Measurements from ENCODE around the gene MRPL58.

DNA sequence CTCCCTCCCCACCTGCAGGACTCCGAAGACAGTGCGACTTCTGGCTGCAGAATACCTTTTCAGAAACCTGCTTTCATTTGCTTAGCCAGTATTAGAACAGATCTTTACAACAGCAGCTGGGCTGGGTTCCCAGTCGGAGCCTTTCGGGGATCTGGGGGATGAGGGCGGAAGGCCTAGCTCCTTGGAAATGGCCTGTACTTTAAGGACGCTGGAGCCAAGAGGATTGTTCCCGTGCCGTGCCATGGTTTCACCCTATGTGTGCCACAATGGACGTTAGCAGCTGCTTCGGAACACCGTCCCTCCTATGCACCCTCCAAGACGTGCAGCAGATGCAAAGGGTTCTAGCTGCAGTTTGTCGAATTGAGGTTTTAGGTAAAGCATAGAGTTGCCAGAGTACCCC lies 50.7 kb downstream of the MRPL58 start:
- TF ChIP-seq, protein P1, sequence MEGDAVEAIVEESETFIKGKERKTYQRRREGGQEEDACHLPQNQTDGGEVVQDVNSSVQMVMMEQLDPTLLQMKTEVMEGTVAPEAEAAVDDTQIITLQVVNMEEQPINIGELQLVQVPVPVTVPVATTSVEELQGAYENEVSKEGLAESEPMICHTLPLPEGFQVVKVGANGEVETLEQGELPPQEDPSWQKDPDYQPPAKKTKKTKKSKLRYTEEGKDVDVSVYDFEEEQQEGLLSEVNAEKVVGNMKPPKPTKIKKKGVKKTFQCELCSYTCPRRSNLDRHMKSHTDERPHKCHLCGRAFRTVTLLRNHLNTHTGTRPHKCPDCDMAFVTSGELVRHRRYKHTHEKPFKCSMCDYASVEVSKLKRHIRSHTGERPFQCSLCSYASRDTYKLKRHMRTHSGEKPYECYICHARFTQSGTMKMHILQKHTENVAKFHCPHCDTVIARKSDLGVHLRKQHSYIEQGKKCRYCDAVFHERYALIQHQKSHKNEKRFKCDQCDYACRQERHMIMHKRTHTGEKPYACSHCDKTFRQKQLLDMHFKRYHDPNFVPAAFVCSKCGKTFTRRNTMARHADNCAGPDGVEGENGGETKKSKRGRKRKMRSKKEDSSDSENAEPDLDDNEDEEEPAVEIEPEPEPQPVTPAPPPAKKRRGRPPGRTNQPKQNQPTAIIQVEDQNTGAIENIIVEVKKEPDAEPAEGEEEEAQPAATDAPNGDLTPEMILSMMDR (IDR thresholded peaks at IDR 0.05; ENCODE audit: poor library complexity): no peak
- TF ChIP-seq EZH2 (IDR thresholded peaks at IDR 0.05; ENCODE audit: borderline replicate concordance): no peak
